ENCODE measurements around the gene RASGEF1C. TPM values are rescaled to one million over a fixed set of nuclear protein-coding genes. Genes with fewer than 3 reads are reported as not detected.

The RASGEF1C gene
- total and polyA plus RNA-seq, 10 of the 15 experiments (the other 5 are each of a cell fraction or from before 2014, with no cell fraction given): not detected

- TF ChIP-seq ZBTB40 (IDR thresholded peaks at IDR 0.05; ENCODE audit: borderline replicate concordance): no peak
- no peak for TF ChIP-seq POU2F2 (IDR thresholded peaks at IDR 0.05; ENCODE audit: borderline replicate concordance, low read depth, low read length)
- no peak for TF ChIP-seq ESRRA (IDR thresholded peaks at IDR 0.05; ENCODE audit: low read length)
- TF ChIP-seq CHD4 (IDR thresholded peaks at IDR 0.05): no peak
- TF ChIP-seq BRCA1 (IDR thresholded peaks at IDR 0.05; ENCODE audit: low read depth, low read length): no peak
- H3K9me3 ChIP-seq (replicated peaks; ENCODE audit: control insufficient read depth, insufficient read depth, low read length): no peaks in the 10 kb centered on the region
- no peak overlapping the region for H3K4me3 ChIP-seq
- H3K9ac ChIP-seq (ENCODE audit: control insufficient read depth, insufficient read depth, low read length): no peak overlapping the region
- no peaks in the 10 kb centered on the region for H3K36me3 ChIP-seq (ENCODE audit: control insufficient read depth in 2 of 2, insufficient read depth in 2 of 2, low read length in 1 of 2)
- H3K27me3 ChIP-seq (replicated peaks in 1 of 2; ENCODE audit: control insufficient read depth in 2 of 2, insufficient read depth in 2 of 2, low read length in 1 of 2): no peaks in the 10 kb centered on the region; a peak in 1 of 4 replicates
- H3K27ac ChIP-seq (ENCODE audit: control insufficient read depth, insufficient read depth): no peak overlapping the region
- H3K4me2 ChIP-seq (ENCODE audit: control insufficient read depth, insufficient read depth): no peak overlapping the region
- ChIA-PET POLR2A (no interaction called here), RAD21 (ENCODE audit: unreplicated experiment) (no interaction called here), CTCF (no interaction called here), SMC1A (ENCODE audit: uncharacterized antibody, unreplicated experiment) (no interaction called here)
- no TSS peak for BruUV-seq (replicated peaks)
- WGBS (ENCODE audit: insufficient coverage, insufficient replicate concordance, low lambda C conversion rate, missing lambda C conversion rate): 19% methylated on average over 8 of the region's 8 CpGs
- no peaks in the 10 kb centered on the region for H3K79me2 ChIP-seq (ENCODE audit: control insufficient read depth, insufficient read depth, low read length)
- in situ Hi-C loops (cut with MboI): no loop called here
- no peaks in the 10 kb centered on the region for H3K4me1 ChIP-seq (ENCODE audit: control insufficient read depth, insufficient read depth, low read length)
- H4K20me1 ChIP-seq (ENCODE audit: control insufficient read depth, insufficient read depth): no peaks in the 10 kb centered on the region
- intact Hi-C loops (cut with micrococcal nuclease; ENCODE audit: unreplicated experiment): no loop called here
- no peak for FAIRE-seq
- no peak for DNase-seq (ENCODE audit: low read depth, low spot score)
- no peak overlapping the region for H2AFZ ChIP-seq (ENCODE audit: control insufficient read depth, low read depth, low read length)
- ATAC-seq: no peak
Observed at GRCh38 chr5:180159756-180160155, 49.3 kb downstream of the RASGEF1C start.

All from GM12878 (cell line).